IMR-90 (cell line): ENCODE data around the gene ABHD1. TPM values are rescaled to one million over a fixed set of nuclear protein-coding genes. Genes with fewer than 3 reads are reported as not detected.

Source experiments
- ATAC-seq: fragments of 200-7000 bp; cut with Tn5 transposase; 2 replicates; pipeline ENCODE4 v1.9.1; 2020; ENCODE audit warnings: low read depth, mild to moderate bottlenecking, moderate library complexity
- BruUV-seq: library from RNA; stranded (reverse); fragments of 400-500 nt; replicated peaks from 2 replicates; lab custom pipeline; 2021; lab: Mats Ljungman, UMichigan
- CTCF ChIA-PET: fragments of 300-600 bp; formaldehyde crosslinking; extraction: SDS; loops from one replicate; lab custom pipeline; 2021; ENCODE audit warnings: antibody characterized with exemption; lab: Yijun Ruan, JAX
- POLR2A ChIA-PET: fragments of 300-600 bp; sonication (Branson Sonifier 250); formaldehyde crosslinking; loops from one replicate; lab custom pipeline; 2022; ENCODE audit warnings: antibody characterized with exemption; ENCODE audit not compliant: unreplicated experiment; lab: Charles Lee
- DNase-seq: peaks from one replicate; pipeline ENCODE4 v3.0.0; 2013
- H2AFZ ChIP-seq: replicated peaks from 2 replicates; pipeline ENCODE3; 2013; ENCODE audit warnings: low read length, mild to moderate bottlenecking; ENCODE audit not compliant: poor library complexity
- H2AK5ac ChIP-seq: 2 replicates; pipeline ENCODE4 v1.6.1; 2013; ENCODE audit warnings: low read depth, low read length, inconsistent platforms
- H2AK9ac ChIP-seq: replicated peaks from 2 replicates; pipeline ENCODE3; 2013; ENCODE audit warnings: mild to moderate bottlenecking, low read depth, low read length, moderate library complexity; ENCODE audit not compliant: poor library complexity
- H2BK120ac ChIP-seq: 2 replicates; pipeline ENCODE4 v1.6.1; 2013; ENCODE audit warnings: low read depth, low read length, inconsistent platforms
- H2BK15ac ChIP-seq: 3 replicates; pipeline ENCODE4 v1.6.1; 2013; ENCODE audit warnings: low read depth, low read length, inconsistent platforms
- H2BK20ac ChIP-seq: 2 replicates; pipeline ENCODE4 v1.6.1; 2013; ENCODE audit warnings: low read depth, mild to moderate bottlenecking, inconsistent platforms, low read length, moderate library complexity
- H2BK5ac ChIP-seq: 2 replicates; pipeline ENCODE4 v1.6.1; 2013; ENCODE audit warnings: mild to moderate bottlenecking, low read depth, low read length, inconsistent platforms; ENCODE audit not compliant: poor library complexity, severe bottlenecking
- H3K14ac ChIP-seq: replicated peaks from 2 replicates; pipeline ENCODE4 v1.6.1; 2013; ENCODE audit warnings: low read depth, low read length, inconsistent platforms
- H3K18ac ChIP-seq: 2 replicates; pipeline ENCODE4 v1.6.1; 2013; ENCODE audit warnings: low read depth, low read length, control low read depth
- H3K23ac ChIP-seq: 2 replicates; pipeline ENCODE4 v1.6.1; 2013; ENCODE audit warnings: low read depth, low read length, inconsistent platforms
- H3K27ac ChIP-seq: 2 replicates; pipeline ENCODE4 v1.5.1; 2013; ENCODE audit warnings: mild to moderate bottlenecking, control low read depth, low read length; ENCODE audit not compliant: insufficient read depth
- H3K27me3 ChIP-seq: 2 replicates; pipeline ENCODE4 v1.6.1; 2013; ENCODE audit warnings: low read length; ENCODE audit not compliant: control insufficient read depth, insufficient read depth
- H3K36me3 ChIP-seq: 2 replicates; pipeline ENCODE4 v1.6.1; 2013; ENCODE audit warnings: low read length, mixed read lengths; ENCODE audit not compliant: control insufficient read depth, insufficient read depth
- H3K4ac ChIP-seq: 2 replicates; pipeline ENCODE4 v1.6.1; 2013; ENCODE audit warnings: low read depth, low read length, inconsistent platforms
- H3K4me1 ChIP-seq: 2 replicates; pipeline ENCODE4 v1.6.1; 2013; ENCODE audit warnings: low read length, mixed read lengths; ENCODE audit not compliant: control insufficient read depth, insufficient read depth
- H3K4me2 ChIP-seq: 2 replicates; pipeline ENCODE4 v1.6.1; 2013; ENCODE audit warnings: low read depth, mild to moderate bottlenecking, control low read depth, low read length, moderate library complexity
- H3K4me3 ChIP-seq: 2 replicates; pipeline ENCODE4 v1.5.1; 2013; ENCODE audit warnings: low read depth, mild to moderate bottlenecking, control low read depth, low read length, moderate library complexity; ENCODE audit not compliant: insufficient read depth
- H3K56ac ChIP-seq: 2 replicates; pipeline ENCODE4 v1.6.1; 2013; ENCODE audit warnings: low read length, inconsistent platforms; ENCODE audit not compliant: insufficient read depth; ENCODE audit errors: extremely low read depth
- H3K79me1 ChIP-seq, 2 experiments: 2 replicates each; pipeline ENCODE4 v1.6.1; 2013; ENCODE audit warnings: low read length in 2 of 2, inconsistent platforms in 1 of 2, low read depth in 1 of 2
- H3K9ac ChIP-seq: 2 replicates; pipeline ENCODE4 v1.6.1; 2013; ENCODE audit warnings: low read depth, low read length, control low read depth
- H3K9me1 ChIP-seq: 2 replicates; pipeline ENCODE4 v1.6.1; 2013; ENCODE audit warnings: low read length, inconsistent platforms; ENCODE audit not compliant: insufficient read depth
- H3K9me3 ChIP-seq: 2 replicates; pipeline ENCODE4 v1.6.1; 2013; ENCODE audit warnings: low read length; ENCODE audit not compliant: control insufficient read depth, insufficient read depth
- H4K20me1 ChIP-seq: 2 replicates; pipeline ENCODE4 v1.6.1; 2013; ENCODE audit warnings: low read length, inconsistent platforms; ENCODE audit not compliant: insufficient read depth
- H4K5ac ChIP-seq: 2 replicates; pipeline ENCODE4 v1.6.1; 2013; ENCODE audit warnings: mild to moderate bottlenecking, low read depth, low read length, control low read depth
- H4K8ac ChIP-seq, 2 experiments: 2 replicates each; pipeline ENCODE4 v1.6.1; 2013; ENCODE audit warnings: low read depth in 2 of 2, low read length in 2 of 2, control low read depth in 1 of 2, inconsistent platforms in 1 of 2
- H4K91ac ChIP-seq: 2 replicates; pipeline ENCODE4 v1.6.1; 2013; ENCODE audit warnings: low read depth, low read length, inconsistent platforms; ENCODE audit not compliant: insufficient read depth
- BHLHE40 ChIP-seq: fragments of 150-350 bp; IDR thresholded peaks from 2 replicates; pipeline ENCODE4 v1.6.1; 2016; ENCODE audit warnings: mild to moderate bottlenecking, low read depth, low read length
- CEBPB ChIP-seq: IDR thresholded peaks from 2 replicates; pipeline ENCODE4 v1.6.1; 2012; ENCODE audit warnings: low read depth, low read length, improper control_type of control experiment
- CHD1 ChIP-seq: IDR thresholded peaks from 2 replicates; pipeline ENCODE4 v1.6.1; 2012; ENCODE audit warnings: low read depth, low read length, improper control_type of control experiment
- FOS ChIP-seq: fragments of 150-350 bp; IDR thresholded peaks from 2 replicates; pipeline ENCODE4 v1.6.1; 2016; ENCODE audit warnings: low read depth, low read length
- MAFK ChIP-seq: IDR thresholded peaks from 2 replicates; pipeline ENCODE4 v1.6.1; 2012; ENCODE audit warnings: low read depth, low read length, improper control_type of control experiment
- MAZ ChIP-seq: IDR thresholded peaks from 2 replicates; pipeline ENCODE4 v1.6.1; 2012; ENCODE audit warnings: low read depth, mild to moderate bottlenecking, low read length, improper control_type of control experiment, moderate library complexity, borderline replicate concordance
- MXI1 ChIP-seq: IDR thresholded peaks from 2 replicates; pipeline ENCODE4 v1.6.1; 2012; ENCODE audit warnings: low read depth, mild to moderate bottlenecking, low read length, moderate library complexity, borderline replicate concordance
- NFE2L2 ChIP-seq: fragments of 150-350 bp; IDR thresholded peaks from 2 replicates; pipeline ENCODE4 v1.6.1; 2016; ENCODE audit warnings: low read depth, mild to moderate bottlenecking, low read length
- POLR2A ChIP-seq: IDR thresholded peaks from 2 replicates; pipeline ENCODE4 v1.6.1; 2012; ENCODE audit warnings: mild to moderate bottlenecking, low read depth, low read length
- RAD21 ChIP-seq: IDR thresholded peaks from 2 replicates; pipeline ENCODE4 v1.6.1; 2012; ENCODE audit warnings: low read length, improper control_type of control experiment
- RCOR1 ChIP-seq: IDR thresholded peaks from 2 replicates; pipeline ENCODE4 v1.6.1; 2012; ENCODE audit warnings: mild to moderate bottlenecking, low read length, improper control_type of control experiment; ENCODE audit not compliant: insufficient replicate concordance
- RFX5 ChIP-seq: IDR thresholded peaks from 2 replicates; pipeline ENCODE4 v1.8.0; 2012; ENCODE audit warnings: low read depth, mild to moderate bottlenecking, low read length, moderate library complexity
- SMC3 ChIP-seq: fragments of 150-350 bp; IDR thresholded peaks from 2 replicates; pipeline ENCODE4 v1.6.1; 2016; ENCODE audit warnings: low read depth, mild to moderate bottlenecking, antibody characterized with exemption, low read length, moderate library complexity
- WGBS, 2 experiments: methylation state at CpG; one replicate each; pipeline versions ENCODE4 v1.1.5 to v1.1.7; 2013; ENCODE audit warnings: missing lambda C conversion rate in 2 of 2; ENCODE audit not compliant: insufficient read length in 1 of 2; ENCODE audit errors: extremely low coverage in 2 of 2; 5-methylcytosine and 5-hydroxymethylcytosine counted together
- dilution Hi-C: fragments of 300-500 bp; cut with HindIII; formaldehyde crosslinking; loops from one replicate; pipeline ENCODE4 v1.14.3; 2018; ENCODE audit warnings: low sequenced_read_pairs; ENCODE audit not compliant: unreplicated experiment
- in situ Hi-C: fragments of 300-500 bp; cut with MboI; formaldehyde crosslinking; loops from 3 replicates; pipeline ENCODE4 v1.14.3; 2019; ENCODE audit warnings: low sequenced_read_pairs, inconsistent platforms, mixed read lengths
- intact Hi-C: fragments of 100-400 bp; cut with micrococcal nuclease; formaldehyde crosslinking; loops from 2 replicates; pipeline ENCODE4 v1.10.0; 2022
- polyA plus RNA-seq, 3 experiments: library from polyadenylated mRNA; depleted of rRNA; stranded (reverse); fragments of >200 nt; gene quantifications; 2 replicates each; pipeline ENCODE4 v1.2.3, GENCODE V29; 2012; ENCODE audit warnings: low replicate concordance in 1 of 3
- total RNA-seq: library from RNA; depleted of rRNA; stranded (reverse); fragments of >200 nt; gene quantifications from 2 replicates; pipeline ENCODE4 v1.2.3, GENCODE V29; 2012
- TF ChIP-seq, protein P1 (sequence below): fragments of 150-350 bp; IDR thresholded peaks from 2 replicates; pipeline ENCODE4 v1.6.1; 2017; ENCODE audit warnings: mild to moderate bottlenecking, antibody characterized with exemption, low read length, low read depth
- TF ChIP-seq, protein P2 (sequence below): conservative IDR thresholded peaks from 2 replicates; pipeline ENCODE4 v1.5.1; 2012; ENCODE audit warnings: mild to moderate bottlenecking, low read depth, low read length, improper control_type of control experiment
- TF ChIP-seq, protein P3 (sequence below): fragments of 150-350 bp; IDR thresholded peaks from 2 replicates; pipeline ENCODE4 v1.6.1; 2016; ENCODE audit warnings: low read depth, mild to moderate bottlenecking, low read length, moderate library complexity, borderline replicate concordance

The ABHD1 gene
- total and polyA plus RNA-seq, 2 of the 4 experiments (the other 2 are of a cell fraction) = 0.24 TPM; not detected in 1

DNA sequence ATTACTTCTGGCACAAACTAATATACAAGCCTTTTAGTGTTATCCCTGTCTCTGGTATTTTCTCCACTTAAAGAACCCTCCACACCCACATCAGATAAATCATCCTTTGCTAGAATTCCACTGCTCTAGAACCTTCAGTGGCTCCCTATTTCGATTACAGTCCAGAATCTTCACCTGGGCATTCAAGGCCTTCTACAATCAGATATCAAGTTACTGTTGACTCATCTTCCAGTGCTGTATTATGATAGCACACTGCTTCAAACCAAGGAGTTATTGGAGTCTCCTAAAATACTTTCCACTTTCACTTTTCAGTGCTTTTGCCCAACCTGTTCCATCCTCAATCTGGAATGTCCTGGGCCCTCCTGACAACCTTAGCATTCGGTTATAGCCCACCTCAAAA is 8.1 kb upstream of the ABHD1 start:
- Histone ChIP-seq H3K4me3 (no peak overlapping the region), H4K20me1 (no peaks in the 10 kb centered on the region; the same call in 1 of the 2 replicates), H3K79me1 (no peaks in the 10 kb centered on the region), H3K14ac (no peak overlapping the region), H3K18ac (no peak overlapping the region), H2AFZ (no peak overlapping the region), H2BK120ac (no peak overlapping the region), H3K23ac (no peak overlapping the region), H3K9ac (no peak overlapping the region), H3K9me1 (no peaks in the 10 kb centered on the region; the same call in 1 of the 2 replicates), H3K56ac (no peak overlapping the region), H4K91ac (no peak overlapping the region), H3K4ac (no peak overlapping the region), H3K4me1 (peaks cover 5% of the 10 kb centered on the region), H2BK20ac (no peak overlapping the region), H2AK9ac (no peak overlapping the region), H2BK15ac (no peak overlapping the region), H3K4me2 (no peak overlapping the region), H3K27me3 (peaks cover 51% of the 10 kb centered on the region), H3K27ac (no peak overlapping the region), H4K5ac (no peak overlapping the region), H3K36me3 (no peaks in the 10 kb centered on the region), H2BK5ac (no peak overlapping the region), H2AK5ac (no peak overlapping the region), H3K9me3 (peaks cover under 1% of the 10 kb centered on the region; the same call in 1 of the 2 replicates), H4K8ac (no peak overlapping the region)
- POLR2A ChIA-PET = no interaction called here
- in situ Hi-C loops = no loop called here
- DNase-seq (peak; percentile 7), ATAC-seq (no peak)
- dilution Hi-C loops = no loop called here
- TF ChIP-seq SMC3 (no peak), RCOR1 (no peak), MXI1 (no peak), RAD21 (no peak), RFX5 (no peak), MAZ (no peak), MAFK (no peak), NFE2L2 (no peak), BHLHE40 (no peak), CHD1 (no peak), FOS (no peak), POLR2A (no peak), CEBPB (no peak)
- TF ChIP-seq, protein P1, sequence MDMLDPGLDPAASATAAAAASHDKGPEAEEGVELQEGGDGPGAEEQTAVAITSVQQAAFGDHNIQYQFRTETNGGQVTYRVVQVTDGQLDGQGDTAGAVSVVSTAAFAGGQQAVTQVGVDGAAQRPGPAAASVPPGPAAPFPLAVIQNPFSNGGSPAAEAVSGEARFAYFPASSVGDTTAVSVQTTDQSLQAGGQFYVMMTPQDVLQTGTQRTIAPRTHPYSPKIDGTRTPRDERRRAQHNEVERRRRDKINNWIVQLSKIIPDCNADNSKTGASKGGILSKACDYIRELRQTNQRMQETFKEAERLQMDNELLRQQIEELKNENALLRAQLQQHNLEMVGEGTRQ = no peak
- TF ChIP-seq, protein P2, sequence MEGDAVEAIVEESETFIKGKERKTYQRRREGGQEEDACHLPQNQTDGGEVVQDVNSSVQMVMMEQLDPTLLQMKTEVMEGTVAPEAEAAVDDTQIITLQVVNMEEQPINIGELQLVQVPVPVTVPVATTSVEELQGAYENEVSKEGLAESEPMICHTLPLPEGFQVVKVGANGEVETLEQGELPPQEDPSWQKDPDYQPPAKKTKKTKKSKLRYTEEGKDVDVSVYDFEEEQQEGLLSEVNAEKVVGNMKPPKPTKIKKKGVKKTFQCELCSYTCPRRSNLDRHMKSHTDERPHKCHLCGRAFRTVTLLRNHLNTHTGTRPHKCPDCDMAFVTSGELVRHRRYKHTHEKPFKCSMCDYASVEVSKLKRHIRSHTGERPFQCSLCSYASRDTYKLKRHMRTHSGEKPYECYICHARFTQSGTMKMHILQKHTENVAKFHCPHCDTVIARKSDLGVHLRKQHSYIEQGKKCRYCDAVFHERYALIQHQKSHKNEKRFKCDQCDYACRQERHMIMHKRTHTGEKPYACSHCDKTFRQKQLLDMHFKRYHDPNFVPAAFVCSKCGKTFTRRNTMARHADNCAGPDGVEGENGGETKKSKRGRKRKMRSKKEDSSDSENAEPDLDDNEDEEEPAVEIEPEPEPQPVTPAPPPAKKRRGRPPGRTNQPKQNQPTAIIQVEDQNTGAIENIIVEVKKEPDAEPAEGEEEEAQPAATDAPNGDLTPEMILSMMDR = no peak
- TF ChIP-seq, protein P3, sequence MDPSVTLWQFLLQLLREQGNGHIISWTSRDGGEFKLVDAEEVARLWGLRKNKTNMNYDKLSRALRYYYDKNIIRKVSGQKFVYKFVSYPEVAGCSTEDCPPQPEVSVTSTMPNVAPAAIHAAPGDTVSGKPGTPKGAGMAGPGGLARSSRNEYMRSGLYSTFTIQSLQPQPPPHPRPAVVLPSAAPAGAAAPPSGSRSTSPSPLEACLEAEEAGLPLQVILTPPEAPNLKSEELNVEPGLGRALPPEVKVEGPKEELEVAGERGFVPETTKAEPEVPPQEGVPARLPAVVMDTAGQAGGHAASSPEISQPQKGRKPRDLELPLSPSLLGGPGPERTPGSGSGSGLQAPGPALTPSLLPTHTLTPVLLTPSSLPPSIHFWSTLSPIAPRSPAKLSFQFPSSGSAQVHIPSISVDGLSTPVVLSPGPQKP = no peak
- intact Hi-C loops = no loop called here
- CTCF ChIA-PET = interaction anchor here (1.4 kb wide), 1 partner anchor 18 kb away, joined by 4 read pairs; no protein-coding TSS in a partner anchor
- no TSS peak for BruUV-seq
- WGBS, 2 experiments = 0% methylated on average over 1 of the region's 2 CpGs; no CpG with 5 or more reads in 1 of the 2 experiments
